ENCODE results near the gene USF3.
A peak's percentile ranks its signal among the peaks of the same experiment; 100 is the strongest.
"Not testable (repeated sequence)": the region's sequence is repeated elsewhere in the genome, so short reads cannot be mapped to it uniquely, and the experiment has no call there.

The USF3 gene

DNA sequence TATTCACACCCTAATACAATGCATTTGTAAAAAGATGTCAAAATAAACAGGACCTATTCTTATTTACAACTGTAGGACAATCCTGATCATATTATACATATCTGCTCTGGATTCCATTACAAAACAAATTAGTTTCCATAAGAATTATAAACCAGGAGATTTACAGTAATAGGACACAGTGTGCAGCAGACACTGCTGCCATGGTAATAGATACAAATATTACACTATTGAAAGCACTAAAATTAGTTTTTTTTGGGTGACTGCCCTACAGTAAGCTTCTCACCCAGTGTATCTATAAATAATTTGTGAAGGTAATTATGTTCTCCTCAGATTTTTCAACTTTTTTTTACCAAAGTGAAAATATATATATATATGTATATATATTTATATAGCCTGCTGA, 47.9 kb downstream of the USF3 start:
- DNase-seq = no peak

- DNase-seq = no peak
These were observed 52.9 kb downstream of the USF3 start for GRCh38 chr3:113643583-113643982.

DNA sequence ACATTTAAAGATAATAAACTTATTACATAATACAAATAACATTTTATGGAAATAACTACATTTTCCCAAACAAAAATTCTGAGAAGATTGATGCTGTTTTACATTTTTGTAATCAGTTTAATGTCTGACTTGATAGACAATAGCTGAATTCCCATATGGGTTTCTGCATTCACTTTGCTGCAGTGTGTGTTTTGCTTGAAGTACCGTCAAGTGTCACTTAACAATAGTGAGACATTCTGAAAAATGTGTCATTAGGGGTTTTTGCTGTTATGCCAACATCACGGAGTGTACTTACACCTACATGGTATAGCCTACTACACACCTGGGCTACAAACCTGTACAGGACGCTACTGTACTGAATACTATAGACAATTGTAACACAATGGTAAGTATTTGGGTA, 57.5 kb downstream of the USF3 start:
- DNase-seq = no peak

- no peak for DNase-seq
These were observed 58.7 kb downstream of the USF3 start for GRCh38 chr3:113637756-113638155.

DNA sequence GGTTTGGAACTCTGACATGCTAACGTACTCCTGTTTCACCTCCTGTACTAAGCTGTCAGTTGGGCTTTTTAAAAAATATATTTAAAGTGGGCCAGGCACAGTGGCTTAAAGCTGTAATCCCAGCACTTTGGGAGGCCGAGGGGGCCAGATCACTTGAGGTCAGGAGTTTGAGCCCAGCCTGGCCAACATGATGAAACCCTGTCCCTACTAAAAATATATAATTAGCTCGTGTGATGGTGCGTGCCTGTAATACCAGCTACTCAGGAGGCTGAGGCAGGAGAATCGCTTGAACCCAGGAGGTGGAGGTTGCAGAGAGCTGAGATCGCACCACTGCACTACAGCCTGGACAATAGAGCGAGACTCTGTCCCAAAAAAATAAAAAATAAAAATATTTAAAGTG, 60.4 kb downstream of the USF3 start:
- DNase-seq = not testable (repeated sequence)

- DNase-seq = no peak
These were observed 61.5 kb downstream of the USF3 start for GRCh38 chr3:113634782-113635474.

GRCh38 chr3:113631573-113631972, 64.9 kb downstream of the USF3 start:
- no peak for DNase-seq

DNA sequence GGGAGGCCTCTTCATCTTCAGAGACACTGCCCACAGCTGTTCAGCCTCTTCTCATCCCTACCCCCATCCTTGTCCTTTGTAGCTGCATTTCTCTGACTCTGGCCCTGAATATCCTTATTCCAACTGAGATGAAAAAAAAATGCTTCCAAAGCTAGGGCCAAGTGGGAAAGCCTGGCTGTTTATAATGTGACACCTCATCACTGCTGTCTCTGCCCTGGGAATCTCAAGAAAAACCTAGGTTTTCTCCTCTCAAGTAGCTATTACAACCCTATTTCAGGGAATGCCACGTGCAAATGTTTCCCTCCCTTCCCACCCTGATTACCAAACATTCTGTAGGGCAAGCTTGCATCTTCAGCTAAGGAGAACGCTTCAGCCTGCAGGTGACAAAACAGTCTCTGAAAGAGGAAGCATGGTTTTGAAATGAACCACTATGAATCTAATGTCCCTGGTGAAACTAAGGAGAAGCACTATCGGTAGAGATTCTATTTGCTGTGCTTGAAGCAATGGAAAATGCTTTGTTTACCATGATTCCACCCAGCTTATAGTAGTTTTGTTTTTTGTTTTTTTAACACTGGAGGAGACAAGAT, 65.4 kb downstream of the USF3 start:
- DNase-seq = no peak

GRCh38 chr3:113629584-113630421, 66.6 kb downstream of the USF3 start:
- no peak for DNase-seq

- no peak for DNase-seq
These were observed 67.7 kb downstream of the USF3 start for GRCh38 chr3:113628788-113629187.

GRCh38 chr3:113628316-113628715, 68.1 kb downstream of the USF3 start:
- DNase-seq = no peak

DNA sequence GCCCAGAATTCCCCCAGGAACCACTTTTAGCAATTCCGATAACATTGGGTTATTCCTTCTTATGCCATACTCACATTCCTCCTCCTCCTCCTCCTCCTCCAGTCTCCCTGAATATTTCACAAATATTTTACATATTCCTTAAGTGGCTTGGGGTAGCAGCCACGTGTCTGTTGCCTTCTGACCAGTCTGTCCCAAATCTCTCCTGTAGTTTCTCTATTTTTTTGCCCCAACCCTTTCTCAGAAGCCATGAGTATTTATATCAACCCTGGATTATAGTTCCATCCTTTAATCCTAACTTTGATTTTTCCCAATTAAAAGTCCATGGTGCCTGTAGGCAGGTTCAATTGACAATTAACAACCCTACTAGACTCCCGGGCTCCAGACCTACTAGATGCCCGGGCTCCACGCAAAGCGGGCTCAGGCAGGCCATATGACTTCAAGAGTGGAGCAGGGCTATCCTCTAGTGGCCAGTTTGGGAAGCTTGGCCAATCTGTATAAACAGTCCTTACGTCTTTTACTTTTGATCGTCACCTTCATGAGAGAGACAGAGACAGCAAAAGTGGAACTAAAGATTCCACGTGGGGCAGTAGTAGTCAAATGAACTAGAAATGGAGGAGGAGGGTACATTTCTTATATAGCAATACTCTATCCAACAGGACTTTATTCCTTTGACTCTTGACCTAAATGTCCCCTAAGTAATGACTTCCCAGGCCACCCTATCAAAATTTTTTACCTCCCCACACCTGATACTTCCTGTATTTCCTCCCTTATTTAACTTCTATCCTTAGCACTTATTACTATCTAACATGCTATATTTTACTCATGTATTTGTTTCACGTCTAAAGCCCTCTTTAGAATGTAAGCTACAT, 69.7 kb downstream of the USF3 start:
- DNase-seq = peak; percentile 30

GRCh38 chr3:113625834-113626233, 70.6 kb downstream of the USF3 start:
- DNase-seq = no peak

DNA sequence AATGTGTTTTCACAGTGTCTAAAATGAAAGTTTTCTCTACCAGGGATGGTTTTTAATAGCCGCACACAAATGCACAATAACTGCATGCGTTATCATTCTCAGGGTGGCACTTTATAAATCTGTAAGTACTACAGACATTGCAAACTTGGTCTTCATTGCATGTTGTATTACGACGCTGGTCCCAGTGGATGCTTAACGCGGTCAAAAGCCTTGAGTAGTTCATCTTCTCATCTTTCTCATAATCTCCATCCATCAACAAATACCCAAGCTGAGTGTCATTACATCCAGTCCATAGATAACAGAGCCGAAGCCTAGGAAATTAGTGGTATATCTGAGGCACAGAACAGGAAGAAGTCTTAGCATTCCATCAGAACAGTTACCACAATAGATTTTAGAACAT, 72.6 kb downstream of the USF3 start:
- DNase-seq = no peak

GRCh38 chr3:113623324-113623723, 73.1 kb downstream of the USF3 start:
- no peak for DNase-seq

DNA sequence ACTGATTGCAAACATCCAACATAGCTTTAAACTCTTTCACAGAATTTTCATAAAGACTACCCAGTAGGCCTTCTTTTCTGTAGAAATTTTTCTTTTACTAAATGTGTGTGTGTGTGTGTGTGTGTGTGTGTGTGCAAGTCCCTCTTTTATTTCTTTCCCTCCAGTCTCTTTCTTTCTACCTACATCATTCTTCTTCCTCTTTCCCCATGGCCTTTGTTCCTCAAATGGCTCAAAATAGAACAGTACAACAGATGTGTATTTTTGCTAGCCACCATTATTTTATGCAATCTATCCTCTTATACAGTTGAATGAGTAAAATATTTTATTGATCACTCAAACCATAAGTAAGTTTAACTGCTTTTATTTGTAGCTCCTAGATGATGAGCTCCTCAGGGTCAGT, 76.4 kb downstream of the USF3 start:
- DNase-seq = no peak

DNA sequence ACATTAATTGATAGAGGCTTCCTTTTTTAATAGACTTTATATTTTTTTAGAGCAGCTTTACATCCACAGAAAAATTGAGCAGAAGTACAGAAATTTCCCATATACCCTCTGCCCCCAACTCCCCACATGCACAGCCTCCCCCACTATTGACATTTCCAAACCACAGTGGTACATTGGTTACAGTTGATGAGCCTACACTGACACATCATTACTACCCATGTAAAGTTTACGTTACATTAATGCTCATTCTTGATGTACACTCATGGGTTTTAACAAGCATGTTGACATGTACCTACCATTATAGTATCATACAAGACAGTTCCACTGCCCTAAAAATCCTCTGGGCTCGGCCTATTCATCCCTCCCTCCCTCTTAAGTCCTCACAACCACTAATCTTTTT, 78.7 kb downstream of the USF3 start:
- no peak for DNase-seq

GRCh38 chr3:113615976-113616375, 80.5 kb downstream of the USF3 start:
- DNase-seq = no peak

DNA sequence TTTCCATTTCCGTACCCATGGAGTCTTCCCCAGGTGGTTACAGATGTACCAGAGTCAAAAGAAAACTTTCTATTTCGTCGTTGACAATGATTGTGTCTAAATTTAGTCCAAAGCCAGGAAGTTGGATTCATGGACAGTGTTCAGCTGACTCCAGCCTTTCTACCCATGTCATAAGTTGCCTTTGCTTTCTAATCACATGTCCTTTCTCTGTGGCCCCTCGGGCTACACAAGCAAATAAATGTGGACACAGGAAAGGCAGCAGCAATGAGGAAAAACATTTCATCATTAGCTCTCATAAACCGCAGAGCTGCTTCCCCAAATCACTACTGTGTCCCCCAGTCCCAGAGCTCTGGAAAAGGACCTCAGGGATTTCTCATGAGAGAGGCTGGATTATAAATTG, 82.0 kb downstream of the USF3 start:
- no peak for DNase-seq

GRCh38 chr3:113607219-113607596, 89.2 kb downstream of the USF3 start:
- no peak for DNase-seq

GRCh38 chr3:113606539-113607218, 89.8 kb downstream of the USF3 start:
- no peak for DNase-seq

DNA sequence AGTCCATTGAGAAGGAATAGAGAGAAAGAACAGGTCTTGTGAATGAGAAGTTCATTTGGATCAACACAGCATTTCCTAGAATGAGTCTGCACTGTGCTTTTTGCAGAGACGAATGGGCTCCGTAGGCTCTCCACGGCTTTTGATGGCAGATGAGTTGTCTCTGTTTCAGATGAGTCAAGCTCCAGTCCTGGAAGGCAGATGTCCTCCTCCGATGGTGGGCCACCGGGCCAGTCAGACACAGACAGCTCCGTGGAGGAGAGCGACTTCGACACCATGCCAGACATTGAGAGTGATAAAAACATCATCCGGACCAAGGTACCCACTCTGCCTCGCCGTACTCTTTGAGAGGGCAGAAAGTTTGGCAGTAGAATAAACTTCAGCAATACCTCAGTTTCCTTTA, 93.6 kb downstream of the USF3 start:
- DNase-seq = no peak

GRCh38 chr3:113602256-113602655, 94.2 kb downstream of the USF3 start:
- no peak for DNase-seq
